Gastrocnemius medialis (tissue), 4 donors: ENCODE measurements around the gene AMZ2.
"Not testable (repeated sequence)": the region's sequence is repeated elsewhere in the genome, so short reads cannot be mapped to it uniquely, and the experiment has no call there.

ENCODE experiments used
- POLR2A ChIP-seq, 2 donors: fragments of 450-650 bp; IDR thresholded peaks; one replicate each; pipeline ENCODE4 v1.6.1; 2017; ENCODE audit warnings: antibody characterized with exemption in 2 of 2, mild to moderate bottlenecking in 2 of 2, moderate library complexity in 2 of 2
- TF ChIP-seq, protein P1 (sequence below), 5 experiments: fragments of 450-650 bp in 3 of 5; fragments of 200-600 bp in 2 of 5; sonication (generic) in 2 of 5; IDR thresholded peaks in 4 of 5; conservative IDR thresholded peaks in 1 of 5; 1 replicate in 4 of 5; 2 replicates in 1 of 5; pipeline ENCODE4 v1.5.1; 2016 to 2019; ENCODE audit warnings: antibody characterized with exemption in 5 of 5, mild to moderate bottlenecking in 3 of 5, moderate library complexity in 3 of 5

DNA sequence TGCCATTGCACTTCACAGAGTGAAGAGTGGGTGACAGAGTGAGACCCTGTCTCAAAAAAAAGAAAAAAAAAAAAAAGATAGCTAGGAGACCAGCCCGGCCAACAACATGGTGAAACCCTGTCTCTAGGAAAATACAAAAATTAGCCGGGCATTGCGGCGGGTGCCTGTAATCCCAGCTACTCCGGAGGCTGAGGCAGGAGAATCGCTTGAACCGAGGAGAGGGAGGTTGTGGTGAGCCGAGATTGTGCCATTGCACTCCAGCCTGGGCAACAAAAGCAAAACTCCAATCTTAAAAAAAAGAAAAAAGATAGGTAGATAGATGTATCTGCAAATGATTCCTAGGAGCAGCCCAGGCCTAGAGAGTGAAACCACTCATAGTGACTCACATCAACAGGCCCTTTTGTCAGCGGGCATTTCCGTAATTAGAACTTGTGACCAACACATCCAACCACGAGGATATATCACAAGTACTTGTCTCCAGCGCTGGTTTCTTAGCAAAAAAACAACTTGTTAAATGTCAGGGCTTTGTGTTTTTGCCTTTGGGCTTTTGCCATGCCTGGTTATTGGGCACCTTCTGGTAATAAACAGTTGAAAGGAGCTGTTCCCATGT is 13.0 kb upstream of the AMZ2 start:
- TF ChIP-seq, protein P1, sequence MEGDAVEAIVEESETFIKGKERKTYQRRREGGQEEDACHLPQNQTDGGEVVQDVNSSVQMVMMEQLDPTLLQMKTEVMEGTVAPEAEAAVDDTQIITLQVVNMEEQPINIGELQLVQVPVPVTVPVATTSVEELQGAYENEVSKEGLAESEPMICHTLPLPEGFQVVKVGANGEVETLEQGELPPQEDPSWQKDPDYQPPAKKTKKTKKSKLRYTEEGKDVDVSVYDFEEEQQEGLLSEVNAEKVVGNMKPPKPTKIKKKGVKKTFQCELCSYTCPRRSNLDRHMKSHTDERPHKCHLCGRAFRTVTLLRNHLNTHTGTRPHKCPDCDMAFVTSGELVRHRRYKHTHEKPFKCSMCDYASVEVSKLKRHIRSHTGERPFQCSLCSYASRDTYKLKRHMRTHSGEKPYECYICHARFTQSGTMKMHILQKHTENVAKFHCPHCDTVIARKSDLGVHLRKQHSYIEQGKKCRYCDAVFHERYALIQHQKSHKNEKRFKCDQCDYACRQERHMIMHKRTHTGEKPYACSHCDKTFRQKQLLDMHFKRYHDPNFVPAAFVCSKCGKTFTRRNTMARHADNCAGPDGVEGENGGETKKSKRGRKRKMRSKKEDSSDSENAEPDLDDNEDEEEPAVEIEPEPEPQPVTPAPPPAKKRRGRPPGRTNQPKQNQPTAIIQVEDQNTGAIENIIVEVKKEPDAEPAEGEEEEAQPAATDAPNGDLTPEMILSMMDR (IDR thresholded peaks at IDR 0.05 in 4 of 5, conservative IDR thresholded peaks at IDR 0.05 in 1 of 5), result not testable (repeated sequence)
- TF ChIP-seq POLR2A (IDR thresholded peaks at IDR 0.05), result peak in 1 of 2 donors; percentile 7
